ENCODE measurements around the gene ZFAND3. TPM values are rescaled to one million over a fixed set of nuclear protein-coding genes. Genes with fewer than 3 reads are reported as not detected.

The ZFAND3 gene
- polyA plus RNA-seq, 1 of the 3 experiments (the other 2 are of a cell fraction): 16.7 TPM

- H3K4me3 ChIP-seq (ENCODE audit: low read depth in 2 of 2, low read length in 1 of 2): no peak overlapping the region
- H3K27ac ChIP-seq (ENCODE audit: low read depth in 2 of 2, low read length in 1 of 2): no peak overlapping the region
- H3K9me3 ChIP-seq: no peaks in the 10 kb centered on the region
- H2AFZ ChIP-seq (ENCODE audit: low read depth): no peak overlapping the region
- TF ChIP-seq NFIC (IDR thresholded peaks at IDR 0.05; ENCODE audit: borderline replicate concordance) (no peak), FOXJ3 (CRISPR knock-in tag; IDR thresholded peaks at IDR 0.05) (no peak), TAF1 (IDR thresholded peaks at IDR 0.05; ENCODE audit: borderline replicate concordance, low read depth, low read length) (no peak), GATA2 (CRISPR knock-in tag; IDR thresholded peaks at IDR 0.05) (no peak), RAD21 (IDR thresholded peaks at IDR 0.05; ENCODE audit: low read length) (no peak)
- ChIA-PET CTCF (no interaction called here), POLR2A (no interaction called here)
- H3F3A ChIP-seq (replicated peaks; ENCODE audit: insufficient read depth): peaks cover 12% of the 10 kb centered on the region
- H3K27me3 ChIP-seq (ENCODE audit: insufficient read depth): no peaks in the 10 kb centered on the region
- no peaks in the 10 kb centered on the region for H3K9me2 ChIP-seq
- H4K20me1 ChIP-seq (ENCODE audit: insufficient read depth): peaks cover 77% of the 10 kb centered on the region
- H3K9ac ChIP-seq: no peak overlapping the region
- peaks cover 94% of the 10 kb centered on the region for H3K79me2 ChIP-seq (ENCODE audit: insufficient read depth)
- H3K4me2 ChIP-seq: no peak overlapping the region
- H3K4me1 ChIP-seq (ENCODE audit: control insufficient read depth in 1 of 2, insufficient read depth in 2 of 2, low read depth in 1 of 2, low read length in 1 of 2): no peaks in the 10 kb centered on the region; a peak in 1 of 4 replicates
- no peak for DNase-seq
- WGBS (ENCODE audit: low lambda C conversion rate): 93% methylated on average over 1 of the region's 1 CpG
- H3K36me3 ChIP-seq (replicated peaks in 1 of 2; ENCODE audit: control insufficient read depth in 1 of 2, insufficient read depth in 2 of 2, low read length in 1 of 2): peaks cover 4 to 9% of the 10 kb centered on the region in 2 experiments
These were observed 148.1 kb downstream of the ZFAND3 start for GRCh38 chr6:37967651-37968050.

DNA sequence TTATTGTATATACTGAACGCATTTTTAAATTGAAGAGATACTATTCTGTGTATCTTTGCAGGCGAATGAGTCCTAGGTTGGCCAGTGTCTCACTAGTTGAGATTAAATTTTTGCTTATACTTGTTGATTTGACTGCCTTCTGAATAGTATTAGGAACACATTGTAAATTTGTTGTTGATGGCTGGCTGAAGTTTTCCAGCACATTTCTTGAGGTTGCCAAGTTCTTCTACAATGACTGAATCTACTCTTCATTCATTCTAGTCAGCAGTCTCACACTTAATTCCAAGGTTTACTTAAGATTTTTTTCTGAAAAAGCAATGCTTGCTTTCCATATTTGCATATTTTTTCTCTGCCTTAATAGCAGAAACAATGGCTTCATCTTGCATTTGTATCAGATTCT is 151.7 kb downstream of the ZFAND3 start:
- Histone ChIP-seq H3F3A (replicated peaks; ENCODE audit: insufficient read depth) (peaks cover 8% of the 10 kb centered on the region), H3K9me2 (no peaks in the 10 kb centered on the region), H3K4me1 (ENCODE audit: control insufficient read depth in 1 of 2, insufficient read depth in 2 of 2, low read depth in 1 of 2, low read length in 1 of 2) (no peaks in the 10 kb centered on the region; a peak in 1 of 4 replicates), H3K27me3 (ENCODE audit: insufficient read depth) (no peaks in the 10 kb centered on the region), H3K79me2 (ENCODE audit: insufficient read depth) (peaks cover 99% of the 10 kb centered on the region), H3K4me3 (ENCODE audit: low read depth in 2 of 2, low read length in 1 of 2) (no peak overlapping the region), H3K27ac (ENCODE audit: low read depth in 2 of 2, low read length in 1 of 2) (no peak overlapping the region), H3K4me2 (no peak overlapping the region), H3K36me3 (replicated peaks in 1 of 2; ENCODE audit: control insufficient read depth in 1 of 2, insufficient read depth in 2 of 2, low read length in 1 of 2) (peaks cover 4 to 17% of the 10 kb centered on the region in 2 experiments), H2AFZ (ENCODE audit: low read depth) (no peak overlapping the region), H3K9me3 (peaks cover 6% of the 10 kb centered on the region; the same call in 1 of the 2 replicates), H4K20me1 (ENCODE audit: insufficient read depth) (peaks cover 65% of the 10 kb centered on the region), H3K9ac (no peak overlapping the region)
- CTCF ChIA-PET: interaction anchor here (0.6 kb wide), 1 partner anchor 9 kb away, joined by 3 read pairs; no protein-coding TSS in a partner anchor
- no peak for DNase-seq
- WGBS (ENCODE audit: low lambda C conversion rate): 98% methylated on average over 2 of the region's 2 CpGs
- POLR2A ChIA-PET: no interaction called here
- TF ChIP-seq TCF12 (IDR thresholded peaks at IDR 0.05) (no peak), RCOR1 (IDR thresholded peaks at IDR 0.05; ENCODE audit: low read length) (no peak), PBX3 (IDR thresholded peaks at IDR 0.05) (no peak), YY1 (IDR thresholded peaks at IDR 0.05; ENCODE audit: low read depth) (no peak), POLR2AphosphoS5 (IDR thresholded peaks at IDR 0.05; ENCODE audit: low read depth, low read length) (no peak), RXRA (IDR thresholded peaks at IDR 0.05; ENCODE audit: borderline replicate concordance, low read depth) (no peak), USF2 (IDR thresholded peaks at IDR 0.05; ENCODE audit: borderline replicate concordance, low read depth, low read length) (no peak), MXI1 (IDR thresholded peaks at IDR 0.05; ENCODE audit: low read depth, low read length) (no peak)
- TF ChIP-seq, protein P1, sequence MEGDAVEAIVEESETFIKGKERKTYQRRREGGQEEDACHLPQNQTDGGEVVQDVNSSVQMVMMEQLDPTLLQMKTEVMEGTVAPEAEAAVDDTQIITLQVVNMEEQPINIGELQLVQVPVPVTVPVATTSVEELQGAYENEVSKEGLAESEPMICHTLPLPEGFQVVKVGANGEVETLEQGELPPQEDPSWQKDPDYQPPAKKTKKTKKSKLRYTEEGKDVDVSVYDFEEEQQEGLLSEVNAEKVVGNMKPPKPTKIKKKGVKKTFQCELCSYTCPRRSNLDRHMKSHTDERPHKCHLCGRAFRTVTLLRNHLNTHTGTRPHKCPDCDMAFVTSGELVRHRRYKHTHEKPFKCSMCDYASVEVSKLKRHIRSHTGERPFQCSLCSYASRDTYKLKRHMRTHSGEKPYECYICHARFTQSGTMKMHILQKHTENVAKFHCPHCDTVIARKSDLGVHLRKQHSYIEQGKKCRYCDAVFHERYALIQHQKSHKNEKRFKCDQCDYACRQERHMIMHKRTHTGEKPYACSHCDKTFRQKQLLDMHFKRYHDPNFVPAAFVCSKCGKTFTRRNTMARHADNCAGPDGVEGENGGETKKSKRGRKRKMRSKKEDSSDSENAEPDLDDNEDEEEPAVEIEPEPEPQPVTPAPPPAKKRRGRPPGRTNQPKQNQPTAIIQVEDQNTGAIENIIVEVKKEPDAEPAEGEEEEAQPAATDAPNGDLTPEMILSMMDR (IDR thresholded peaks at IDR 0.05): no peak
- TF ChIP-seq, protein P2, sequence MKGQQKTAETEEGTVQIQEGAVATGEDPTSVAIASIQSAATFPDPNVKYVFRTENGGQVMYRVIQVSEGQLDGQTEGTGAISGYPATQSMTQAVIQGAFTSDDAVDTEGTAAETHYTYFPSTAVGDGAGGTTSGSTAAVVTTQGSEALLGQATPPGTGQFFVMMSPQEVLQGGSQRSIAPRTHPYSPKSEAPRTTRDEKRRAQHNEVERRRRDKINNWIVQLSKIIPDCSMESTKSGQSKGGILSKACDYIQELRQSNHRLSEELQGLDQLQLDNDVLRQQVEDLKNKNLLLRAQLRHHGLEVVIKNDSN (IDR thresholded peaks at IDR 0.05; ENCODE audit: borderline replicate concordance, low read depth): no peak

All from SK-N-SH (cell line).